ENCODE results near the gene FGFRL1.

DNA sequence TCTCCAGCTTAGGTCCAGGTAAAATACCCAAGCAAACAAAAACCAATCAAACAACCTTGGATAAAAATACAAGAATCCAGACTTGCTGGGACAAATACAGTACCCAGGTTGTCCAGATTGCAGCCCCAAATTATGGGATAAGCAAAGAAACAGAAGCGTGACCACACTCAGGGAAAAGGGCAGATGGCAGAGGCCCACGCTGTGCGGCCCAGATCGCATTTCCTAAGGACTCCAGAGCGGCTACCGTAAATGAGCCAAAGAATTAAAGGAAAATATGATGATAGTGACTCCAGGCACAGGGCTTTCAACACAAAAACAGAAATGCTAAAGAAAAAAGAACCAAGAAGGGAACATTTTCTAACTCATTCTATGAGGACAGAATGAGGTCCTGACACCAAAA, 50.3 kb downstream of the FGFRL1 start:
- no peak for TF ChIP-seq POLR2A (IDR thresholded peaks at IDR 0.05)
- no peak for TF ChIP-seq POLR2AphosphoS5 (IDR thresholded peaks at IDR 0.05)

All from spleen (tissue), 3 donors.